Hair follicular keratinocyte (primary cell): ENCODE data around the gene RIMKLB. TPM values are rescaled to one million over a fixed set of nuclear protein-coding genes. Genes with fewer than 3 reads are reported as not detected.

Experiments used
- total RNA-seq: library from RNA; depleted of rRNA; stranded (reverse); fragments of >200 nt; gene quantifications from 2 replicates; pipeline ENCODE4 v1.2.3, GENCODE V29; 2015

RIMKLB gene
- 13.2 and 17.2 TPM in 2 replicates for total RNA-seq

GRCh38 chr12:8697476-8698131 lies at the start of gene RIMKLB:
Gene RIMKLB (plus strand): TSS chr12:8697991. CDS start chr12:8713867, 15,876 bp downstream.

DNA sequence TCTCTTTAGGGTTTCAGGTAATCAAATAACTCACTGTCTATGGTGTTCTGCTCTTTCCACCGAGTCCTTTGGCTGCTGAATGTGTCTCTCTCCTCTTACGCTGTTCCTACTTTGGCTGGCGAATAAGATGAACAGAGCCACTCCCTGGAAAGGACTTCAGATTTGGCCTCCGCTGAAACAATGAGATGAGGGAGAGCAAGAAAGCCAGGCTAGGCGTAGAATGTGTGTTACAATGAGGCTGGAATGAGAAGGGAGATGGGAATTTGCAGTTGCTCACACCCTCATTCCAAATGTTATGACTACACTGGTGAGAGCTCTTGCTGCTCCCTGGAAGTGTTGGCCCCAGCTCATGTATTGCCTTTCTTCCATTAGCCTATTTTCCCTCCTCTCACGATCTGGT lies 35.2 kb upstream of the RIMKLB start, which contains the start of gene MFAP5:
Gene MFAP5, minus strand, starts transcription at position 234 of the 400 bp plus-strand sequence. CDS start 722 bp downstream, outside the sequence.

GRCh38 chr12:8822298-8822697 lies 124.5 kb downstream of the RIMKLB start, which contains the start of gene A2ML1:
Gene A2ML1 (plus strand): TSS chr12:8822621. CDS start chr12:8822652, 31 bp downstream.

Other genes starting within 250 kb of the RIMKLB start
- not detected in 2 replicates for gene CLEC6A, start 242.0 kb upstream of the RIMKLB start, total RNA-seq
- not detected in 2 replicates for gene CLEC4D, start 184.5 kb upstream of the RIMKLB start, total RNA-seq
- not detected in 2 replicates for gene CLEC4E, start 157.1 kb upstream of the RIMKLB start, total RNA-seq
- gene AICDA, start 85.1 kb upstream of the RIMKLB start, total RNA-seq: not detected in 2 replicates
- 3.8 and 24.0 TPM in 2 replicates for gene MFAP5, start 35.2 kb upstream of the RIMKLB start, total RNA-seq
- gene A2ML1, start 124.6 kb downstream of the RIMKLB start, total RNA-seq: 2.7 and 5.4 TPM in 2 replicates
- 13.7 and 16.9 TPM in 2 replicates for gene PHC1, start 216.5 kb downstream of the RIMKLB start, total RNA-seq